Amygdala (tissue), 56 donors: ENCODE data around the gene CHMP6.

Source experiments
- DNase-seq, 56 donors: peaks; one replicate each; lab custom pipeline; 2025; lab: John Stamatoyannopoulos, UW

The CHMP6 gene

GRCh38 chr17:80989586-80989913 is 2.1 kb upstream of the CHMP6 start:
- no peak for DNase-seq

GRCh38 chr17:80990921-80991644 is 558 bp upstream of the CHMP6 start:
- no peak for DNase-seq

GRCh38 chr17:80992077-80992947 is 671 bp downstream of the CHMP6 start:
- no peak for DNase-seq

GRCh38 chr17:80992948-80993624 is 1.4 kb downstream of the CHMP6 start:
- DNase-seq: no peak

- DNase-seq: no peak
Measured at GRCh38 chr17:80995131-80995530, 3.5 kb downstream of the CHMP6 start.

- no peak for DNase-seq
Measured at GRCh38 chr17:80996422-80997305, 5.0 kb downstream of the CHMP6 start.

GRCh38 chr17:80997424-80998117 is 5.9 kb downstream of the CHMP6 start:
- DNase-seq: no peak

GRCh38 chr17:80998118-80998747 is 6.6 kb downstream of the CHMP6 start:
- DNase-seq: no peak

GRCh38 chr17:80998748-80999535 is 7.3 kb downstream of the CHMP6 start:
- DNase-seq: peak in 9 of 56 donors; percentile 23 to 69 (median 38)

- DNase-seq: no peak
Measured at GRCh38 chr17:80999536-81000333, 8.1 kb downstream of the CHMP6 start.

- no peak for DNase-seq
Measured at GRCh38 chr17:81000334-81000630, 8.6 kb downstream of the CHMP6 start.

GRCh38 chr17:81000631-81001357 is 9.2 kb downstream of the CHMP6 start:
- no peak for DNase-seq

- no peak for DNase-seq
Measured at GRCh38 chr17:81002013-81002384, 10.4 kb downstream of the CHMP6 start.

- DNase-seq: peak in 16 of 56 donors; percentile 15 to 72 (median 36)
Measured at GRCh38 chr17:81002409-81003361, 11.0 kb downstream of the CHMP6 start.

GRCh38 chr17:81003711-81004475 is 12.3 kb downstream of the CHMP6 start:
- no peak for DNase-seq
